Right lobe of liver (tissue), 4 donors: ENCODE data around the gene GH1.

Source experiments
- POLR2A ChIP-seq: fragments of 450-650 bp; IDR thresholded peaks from one replicate; pipeline ENCODE4 v1.6.1; 2017; ENCODE audit warnings: antibody characterized with exemption, mild to moderate bottlenecking
- TF ChIP-seq, protein P1 (sequence below), 4 donors: fragments of 200-600 bp in 3 of 4; fragments of 450-650 bp in 1 of 4; IDR thresholded peaks; one replicate each; pipeline versions ENCODE4 v1.5.1 to v1.8.0; 2016 to 2022; ENCODE audit warnings: antibody characterized with exemption in 4 of 4, mild to moderate bottlenecking in 2 of 4
- donor health status: DM: no; HTN: no; CAD: no.
- donor health status: DM: no; HTN: no; CAD: no.
- donor health status: DM: no; HTN: yes; CAD: no.

DNA sequence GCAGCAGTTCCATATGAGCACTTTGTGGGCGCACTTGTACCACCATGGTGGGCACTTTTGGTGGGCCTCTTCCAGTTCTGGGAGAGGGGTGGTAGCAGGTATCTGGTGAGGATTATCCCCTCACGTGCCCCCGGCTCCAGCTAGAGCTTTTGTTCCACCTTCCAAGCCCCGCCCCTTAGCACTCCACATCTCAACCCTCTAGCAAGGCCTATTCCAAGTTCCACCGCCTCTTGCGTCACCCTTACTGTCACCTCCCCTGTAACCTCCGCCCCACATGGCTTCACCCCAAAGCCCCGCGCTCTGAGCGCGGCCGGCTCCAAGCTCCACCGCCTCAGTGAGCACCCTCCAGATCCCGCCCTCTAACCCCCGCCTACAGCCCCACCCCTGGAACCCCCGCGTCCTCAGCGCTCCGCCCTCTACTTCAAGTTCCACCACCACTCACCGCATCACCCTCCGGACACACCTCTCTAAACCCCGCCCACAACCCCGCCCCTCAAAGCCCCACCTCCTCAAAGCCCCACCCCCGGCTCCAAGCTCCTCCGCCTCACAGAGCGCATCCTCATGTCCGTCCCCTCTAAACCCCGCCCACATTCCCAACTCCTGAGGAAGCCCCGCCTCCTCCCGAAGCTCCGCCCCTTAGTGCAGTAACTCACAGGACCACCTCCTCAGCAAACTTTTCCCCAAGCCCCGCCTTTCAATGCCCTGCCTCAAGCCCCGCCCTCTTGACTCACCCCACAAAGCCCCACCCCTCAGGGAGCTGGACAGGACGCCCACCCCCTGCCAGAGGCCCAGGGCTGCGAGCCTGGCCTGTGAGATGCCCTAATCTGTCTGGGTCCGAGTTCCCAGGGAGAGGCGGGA lies 42.9 kb upstream of the GH1 start:
- TF ChIP-seq, protein P1, sequence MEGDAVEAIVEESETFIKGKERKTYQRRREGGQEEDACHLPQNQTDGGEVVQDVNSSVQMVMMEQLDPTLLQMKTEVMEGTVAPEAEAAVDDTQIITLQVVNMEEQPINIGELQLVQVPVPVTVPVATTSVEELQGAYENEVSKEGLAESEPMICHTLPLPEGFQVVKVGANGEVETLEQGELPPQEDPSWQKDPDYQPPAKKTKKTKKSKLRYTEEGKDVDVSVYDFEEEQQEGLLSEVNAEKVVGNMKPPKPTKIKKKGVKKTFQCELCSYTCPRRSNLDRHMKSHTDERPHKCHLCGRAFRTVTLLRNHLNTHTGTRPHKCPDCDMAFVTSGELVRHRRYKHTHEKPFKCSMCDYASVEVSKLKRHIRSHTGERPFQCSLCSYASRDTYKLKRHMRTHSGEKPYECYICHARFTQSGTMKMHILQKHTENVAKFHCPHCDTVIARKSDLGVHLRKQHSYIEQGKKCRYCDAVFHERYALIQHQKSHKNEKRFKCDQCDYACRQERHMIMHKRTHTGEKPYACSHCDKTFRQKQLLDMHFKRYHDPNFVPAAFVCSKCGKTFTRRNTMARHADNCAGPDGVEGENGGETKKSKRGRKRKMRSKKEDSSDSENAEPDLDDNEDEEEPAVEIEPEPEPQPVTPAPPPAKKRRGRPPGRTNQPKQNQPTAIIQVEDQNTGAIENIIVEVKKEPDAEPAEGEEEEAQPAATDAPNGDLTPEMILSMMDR (IDR thresholded peaks at IDR 0.05) = no peak
- no peak for TF ChIP-seq POLR2A
